Choroid plexus epithelial cell (primary cell): Measurements from ENCODE around the gene STARD7.

Experiments
- DNase-seq: peaks from one replicate; pipeline ENCODE4 v3.0.0-alpha.2; 2010; ENCODE audit warnings: low read depth
- H3K4me3 ChIP-seq: 2 replicates; pipeline ENCODE4 v1.5.1; 2011; ENCODE audit warnings: low read depth, mild to moderate bottlenecking, control low read depth, low read length, moderate library complexity
- TF ChIP-seq, protein P1 (sequence below): conservative IDR thresholded peaks from 2 replicates; pipeline ENCODE4 v1.5.1; 2011; ENCODE audit warnings: low read depth, mild to moderate bottlenecking, control low read depth, inconsistent platforms, low read length, moderate library complexity

Gene STARD7

DNA sequence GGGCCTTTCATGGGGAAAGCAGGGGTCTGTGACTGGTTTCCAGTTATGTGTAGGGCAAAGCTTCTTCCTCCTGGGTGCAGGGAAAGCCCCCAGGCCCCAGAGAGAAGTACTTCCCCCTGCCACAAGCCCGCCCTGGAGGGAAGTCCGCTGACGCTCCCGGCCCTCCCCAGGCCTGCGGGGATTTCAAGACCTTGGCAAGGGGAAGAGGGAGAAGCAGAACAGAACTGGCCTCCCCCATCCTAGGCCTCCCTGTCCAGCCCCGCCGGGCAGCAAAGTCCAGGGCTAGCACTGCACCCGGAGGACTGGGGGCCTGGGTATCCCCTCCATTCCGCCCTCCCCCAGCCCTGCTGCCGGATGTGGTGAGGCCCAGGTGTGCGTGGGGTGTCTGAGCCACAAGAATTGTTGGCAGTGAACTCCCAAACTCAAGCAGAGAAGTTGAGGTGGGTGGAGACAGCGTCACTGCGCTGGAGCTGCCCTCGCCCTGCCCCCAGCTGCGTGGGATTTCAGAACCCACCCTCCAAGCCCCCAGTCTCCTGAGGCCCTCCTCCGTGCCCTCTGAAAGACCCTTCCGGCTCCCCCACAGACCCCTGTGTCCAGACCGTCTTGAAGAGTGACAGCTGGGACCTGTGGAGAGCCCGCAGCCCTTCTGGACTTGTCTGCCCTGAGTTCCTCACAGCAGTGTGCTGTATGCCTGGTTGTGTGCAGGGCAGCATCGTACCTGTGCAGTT, 62.3 kb downstream of the STARD7 start:
- H3K4me3 ChIP-seq, result no peak overlapping the region
- DNase-seq, result no peak
- TF ChIP-seq, protein P1, sequence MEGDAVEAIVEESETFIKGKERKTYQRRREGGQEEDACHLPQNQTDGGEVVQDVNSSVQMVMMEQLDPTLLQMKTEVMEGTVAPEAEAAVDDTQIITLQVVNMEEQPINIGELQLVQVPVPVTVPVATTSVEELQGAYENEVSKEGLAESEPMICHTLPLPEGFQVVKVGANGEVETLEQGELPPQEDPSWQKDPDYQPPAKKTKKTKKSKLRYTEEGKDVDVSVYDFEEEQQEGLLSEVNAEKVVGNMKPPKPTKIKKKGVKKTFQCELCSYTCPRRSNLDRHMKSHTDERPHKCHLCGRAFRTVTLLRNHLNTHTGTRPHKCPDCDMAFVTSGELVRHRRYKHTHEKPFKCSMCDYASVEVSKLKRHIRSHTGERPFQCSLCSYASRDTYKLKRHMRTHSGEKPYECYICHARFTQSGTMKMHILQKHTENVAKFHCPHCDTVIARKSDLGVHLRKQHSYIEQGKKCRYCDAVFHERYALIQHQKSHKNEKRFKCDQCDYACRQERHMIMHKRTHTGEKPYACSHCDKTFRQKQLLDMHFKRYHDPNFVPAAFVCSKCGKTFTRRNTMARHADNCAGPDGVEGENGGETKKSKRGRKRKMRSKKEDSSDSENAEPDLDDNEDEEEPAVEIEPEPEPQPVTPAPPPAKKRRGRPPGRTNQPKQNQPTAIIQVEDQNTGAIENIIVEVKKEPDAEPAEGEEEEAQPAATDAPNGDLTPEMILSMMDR, result no peak

DNA sequence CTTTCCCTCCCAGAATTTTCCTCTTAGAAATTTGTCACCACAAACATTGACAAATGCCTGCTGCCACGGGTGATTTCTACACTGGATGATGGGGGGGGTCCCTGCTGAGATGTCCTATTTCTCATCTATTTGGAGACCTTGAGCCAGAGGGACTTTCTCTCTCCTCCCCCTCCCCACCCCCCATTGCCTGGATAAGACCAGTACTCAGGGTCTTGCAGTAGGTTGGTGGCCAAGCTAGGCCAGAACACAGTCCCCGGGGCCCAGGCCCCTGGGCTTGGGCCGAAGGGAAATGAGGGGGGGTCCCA, 62.8 kb downstream of the STARD7 start:
- no peak overlapping the region for H3K4me3 ChIP-seq
- TF ChIP-seq, protein P1, result no peak
- DNase-seq, result no peak

DNA sequence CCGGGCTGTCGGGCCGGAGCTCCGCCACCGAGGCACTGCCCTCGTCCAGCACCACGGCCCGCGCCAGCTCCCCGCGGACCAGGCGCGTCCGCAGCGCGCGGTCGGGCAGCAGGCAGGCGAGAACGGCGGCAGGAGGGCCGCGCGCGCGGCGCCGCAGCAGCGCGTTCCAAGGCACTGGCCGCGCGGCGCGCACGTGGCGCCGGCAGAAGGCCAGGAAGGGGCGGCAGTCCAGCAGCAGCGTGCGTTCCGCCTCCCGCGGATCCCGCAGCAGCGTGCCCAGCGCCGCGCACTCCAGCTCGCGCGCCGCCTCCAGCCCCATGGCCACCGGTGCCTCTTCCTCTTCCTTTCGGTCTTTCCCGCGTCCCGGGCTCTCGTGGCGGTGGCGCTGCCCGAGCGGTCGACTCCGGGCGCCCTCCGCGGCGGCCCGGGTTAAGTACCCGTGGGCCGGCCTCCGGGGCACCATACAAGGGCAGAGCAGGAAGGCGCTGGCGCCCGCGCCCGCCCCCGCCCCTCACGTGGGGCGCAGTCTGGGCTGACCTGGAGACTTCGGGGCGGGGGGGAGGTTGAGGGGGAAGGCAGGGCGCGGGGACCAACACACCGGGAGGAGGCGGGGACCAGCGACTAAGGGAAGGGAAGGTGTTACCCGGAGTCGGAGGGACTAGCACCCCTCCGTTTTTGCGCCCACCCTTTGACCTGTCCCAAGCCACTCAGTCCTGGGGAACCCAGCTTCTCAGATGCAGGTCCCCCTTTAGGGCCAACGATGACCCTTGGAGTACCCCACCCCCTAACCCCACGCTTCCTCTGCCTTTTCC, 63.4 kb downstream of the STARD7 start, which contains the start of gene DUSP2:
Gene DUSP2 (minus strand): TSS at position 405 of the 812 bp plus-strand sequence. CDS start 86 bp downstream, at position 319.
- TF ChIP-seq, protein P1, result no peak
- peak; percentile 69 for DNase-seq

DNA sequence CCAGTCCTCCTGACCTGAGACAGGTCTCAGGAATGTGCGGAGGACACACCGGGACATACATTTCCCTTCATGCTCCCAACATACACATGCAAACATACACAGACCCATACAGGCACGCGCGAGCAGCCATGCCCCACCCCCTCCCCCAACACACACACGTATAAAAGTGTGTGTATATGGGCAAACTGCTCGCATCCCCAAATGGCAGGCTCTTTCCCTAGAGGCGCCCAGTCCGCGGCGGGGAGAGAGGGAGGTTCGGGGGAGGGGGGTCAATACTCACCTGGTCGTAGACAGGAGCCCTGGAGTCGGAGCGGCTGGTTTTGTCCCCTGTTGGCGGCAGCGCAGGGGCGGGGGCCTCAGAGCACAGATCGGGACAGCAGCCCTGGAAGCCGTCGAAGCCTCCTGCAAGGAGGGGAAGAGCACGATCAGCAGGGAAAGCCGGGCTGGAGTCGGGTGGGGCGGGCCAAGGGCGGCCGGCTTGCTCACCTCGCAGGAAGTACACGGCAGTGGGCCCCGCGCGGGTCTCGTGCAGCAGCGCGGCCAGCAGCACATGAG, 64.1 kb downstream of the STARD7 start:
- TF ChIP-seq, protein P1, result no peak
- no peak for DNase-seq
- H3K4me3 ChIP-seq, result peak overlapping the region; percentile 63

More for the DNA sequence above, 63.4 kb downstream of the STARD7 start, which contains the start of gene DUSP2:
- peak within 1 kb of the TSS; percentile 63 for H3K4me3 ChIP-seq

DNA sequence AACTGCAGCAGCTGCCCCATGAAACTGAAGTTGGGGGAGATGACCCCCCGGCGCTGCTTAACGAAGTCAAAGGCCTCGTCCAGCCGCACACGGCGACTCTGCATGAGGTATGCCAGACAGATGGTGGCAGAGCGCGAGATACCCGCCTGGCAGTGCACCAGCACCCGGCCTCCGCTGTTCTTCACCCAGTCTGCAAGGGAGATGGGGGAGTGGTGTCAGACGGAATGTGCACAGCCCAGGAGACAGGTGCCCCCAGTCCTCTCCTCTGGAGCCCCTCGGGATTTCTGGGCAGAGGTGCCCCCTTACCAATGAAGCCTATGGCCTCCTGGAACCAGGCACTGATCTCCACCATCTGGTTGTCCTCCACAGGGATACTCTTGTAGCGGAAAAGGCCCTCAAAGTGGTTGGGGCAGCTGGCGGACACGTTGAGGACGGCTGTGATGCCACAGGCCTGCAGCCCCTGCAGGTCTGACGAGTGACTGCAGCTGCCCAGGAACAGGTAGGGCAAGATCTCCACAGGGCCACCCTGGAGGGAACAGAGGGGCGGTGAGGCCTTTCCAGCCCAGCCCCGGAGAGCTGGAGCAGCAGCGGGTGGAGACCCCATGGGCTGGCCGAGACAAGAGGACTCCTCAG, 64.7 kb downstream of the STARD7 start:
- TF ChIP-seq, protein P1, result peak; percentile 20
- DNase-seq, result no peak
- H3K4me3 ChIP-seq, result peak overlapping the region; percentile 63

DNA sequence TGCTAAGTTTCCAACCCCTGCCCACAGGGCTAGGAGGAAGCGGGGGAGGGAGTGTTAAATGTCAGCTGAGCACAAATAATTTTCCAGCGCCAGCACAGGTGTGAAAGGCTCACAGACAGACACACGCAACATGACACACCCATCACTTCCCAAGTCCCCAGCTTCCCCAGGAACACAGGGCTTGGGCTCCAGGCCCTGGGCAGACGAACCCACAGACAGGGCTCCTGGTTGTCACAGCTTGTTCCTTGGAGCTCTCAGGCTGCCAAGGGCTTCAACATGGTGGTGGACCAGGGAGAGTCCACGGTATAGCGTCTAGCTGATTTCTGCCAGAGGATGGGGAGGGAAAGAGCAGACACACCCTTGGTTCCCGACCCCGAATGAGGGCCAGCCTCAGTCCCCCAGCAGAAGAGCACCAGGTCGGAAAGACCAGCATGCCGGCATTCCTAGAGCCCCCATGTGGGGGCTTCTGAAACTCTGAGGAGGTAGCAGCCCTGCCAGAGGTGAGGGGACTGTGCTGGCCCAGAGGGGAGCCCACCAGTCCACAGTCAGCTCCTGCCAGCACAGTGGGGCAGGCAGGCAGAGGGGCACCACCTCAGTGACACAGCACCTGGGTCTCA, 65.3 kb downstream of the STARD7 start:
- no peak for DNase-seq
- TF ChIP-seq, protein P1, result no peak
- H3K4me3 ChIP-seq, result peak overlapping the region; percentile 63
